Heart left ventricle (tissue), 16 donors: Measurements from ENCODE around the gene MAMDC2. TPM values are rescaled to one million over a fixed set of nuclear protein-coding genes. Genes with fewer than 3 reads are reported as not detected.

Experiments used
- ATAC-seq, 4 donors: fragments of 200-7000 bp; cut with Tn5 transposase; one replicate each; pipeline ENCODE4 v1.9.1; 2020 to 2022; ENCODE audit warnings: moderate library complexity in 4 of 4, mild to moderate bottlenecking in 3 of 4, moderate number of reproducible peaks in 1 of 4
- DNase-seq, 5 donors: peaks; one replicate each; pipeline ENCODE4 v3.0.0-alpha.2; 2020
- H3K27ac ChIP-seq, 12 donors: fragments of 200-600 bp; sonication (generic) in 4 of 12; one replicate each; pipeline versions ENCODE4 v1.5.0 to v1.8.0; 2016 to 2022; ENCODE audit warnings: mild to moderate bottlenecking in 2 of 12
- H3K27me3 ChIP-seq, 9 donors: fragments of 200-600 bp; sonication (generic) in 2 of 9; one replicate each; pipeline versions ENCODE4 v1.5.1 to v1.8.0; 2016 to 2022; ENCODE audit warnings: mild to moderate bottlenecking in 3 of 9
- H3K36me3 ChIP-seq, 9 donors: fragments of 200-600 bp; sonication (generic) in 2 of 9; one replicate each; pipeline versions ENCODE4 v1.5.0 to v1.8.0; 2018 to 2022; ENCODE audit warnings: mild to moderate bottlenecking in 2 of 9
- H3K4me1 ChIP-seq, 12 donors: fragments of 200-600 bp; sonication (generic) in 4 of 12; one replicate each; pipeline versions ENCODE4 v1.5.0 to v1.8.0; 2016 to 2022; ENCODE audit warnings: mild to moderate bottlenecking in 3 of 12
- H3K4me3 ChIP-seq, 12 donors: fragments of 200-600 bp; sonication (generic) in 4 of 12; one replicate each; pipeline versions ENCODE4 v1.5.0 to v1.8.0; 2017 to 2022; ENCODE audit warnings: mild to moderate bottlenecking in 9 of 12, moderate library complexity in 4 of 12
- H3K9me3 ChIP-seq, 12 donors: fragments of 200-600 bp; sonication (generic) in 4 of 12; one replicate each; pipeline versions ENCODE4 v1.5.0 to v1.8.0; 2016 to 2022; ENCODE audit warnings: mild to moderate bottlenecking in 1 of 12
- CTCF ChIP-seq, 12 donors: fragments of 200-600 bp; sonication (generic) in 4 of 12; IDR thresholded peaks; one replicate each; pipeline versions ENCODE4 v1.5.0 to v1.8.0; 2018 to 2022; ENCODE audit warnings: antibody characterized with exemption in 12 of 12, mild to moderate bottlenecking in 5 of 12
- POLR2A ChIP-seq, 2 donors: fragments of 450-650 bp; IDR thresholded peaks; one replicate each; pipeline ENCODE4 v1.6.1; 2017; ENCODE audit warnings: antibody characterized with exemption in 2 of 2, mild to moderate bottlenecking in 2 of 2, moderate library complexity in 2 of 2
- WGBS, 4 donors: extraction: QIAGEN DNeasy Blood & Tissue Kit in 2 of 4; methylation state at CpG; one replicate each; pipeline versions ENCODE4 v1.1.5 to v1.1.7; 2013 to 2018; 5-methylcytosine and 5-hydroxymethylcytosine counted together
- intact Hi-C, 10 donors: fragments of 100-400 bp; cut with DNase I; formaldehyde crosslinking; loops; one replicate each; pipeline versions ENCODE4 v1.11.1 to v1.14.2; 2022
- polyA plus RNA-seq, 2 donors: library from polyadenylated mRNA; stranded (reverse); fragments of 200-250 nt; gene quantifications; one replicate each; pipeline ENCODE4 v1.2.3, GENCODE V29; 2013
- total RNA-seq, 9 donors: library from RNA; depleted of rRNA in 2 of 9; stranded (reverse); fragments of >200 nt in 2 of 9; fragmentation: NEBNext Ultra II Directional in 3 of 9; extraction: Animal tissue kit (Norgen Biotek cat#: 25700) in 3 of 9; gene quantifications; one replicate each; pipeline versions ENCODE4 v1.1.0 to v1.2.4, GENCODE V29; 2016 to 2023
- donor health status: ischemic (EF 13 %, LVEDD 7.1; RV severe dilation, severe dysfunction).
- donor health status: healthy with polysubstance abuse.
- donor health status: DM: no; HTN: yes; CAD: no.
- donor health status: DM: no; HTN: no; CAD: no.
- donor health status: ischemic (EF 25% LVEDD 6.9; RV normal size, moderate dysfunction).
- donor health status: ischemic (EF 25% LVEDD 5.7; RV mildly dilated, moderate dysfunction).
- donor health status: healthy.
- donor health status: DM: yes; HTN: yes; CAD: no.
- donor health status: ischemic (EF 35%, LVEDD 5.7; RV mildly dilated, moderate dysfunction).
- donor health status: nonischemic (EF 11% LVEDD 7.7; RV severe dilation, severe dysfunction).
- donor health status: DM: yes; HTN: yes; CAD: no.
- donor health status: PGD.
- donor health status: ischemic (EF 29% LVEDD 5.4; RV normal size, mild dysfunction).
- donor health status: nonischemic (EF 23%, LVEDD 6.1; RV moderate dilation, normal function).

MAMDC2 gene
- total and polyA plus RNA-seq, 11 donors: 2.5 to 23.9 (median 5.1) TPM

GRCh38 chr9:70136632-70137031 lies 93.0 kb downstream of the MAMDC2 start:
- Histone ChIP-seq H3K27ac (no peak overlapping the region), H3K9me3 (no peaks in the 10 kb centered on the region), H3K4me3 (no peak overlapping the region), H3K4me1 (peaks cover 0 to 6% (median 0%) of the 10 kb centered on the region in 12 donors), H3K27me3 (no peaks in the 10 kb centered on the region), H3K36me3 (peaks cover 0 to 33% (median 3%) of the 10 kb centered on the region in 9 donors)
- no peak for TF ChIP-seq CTCF (IDR thresholded peaks at IDR 0.05)
- TF ChIP-seq POLR2A (IDR thresholded peaks at IDR 0.05): no peak
- 34 to 47% (median 40%) methylated on average over 1 of the region's 1 CpG for WGBS, 4 donors
- intact Hi-C loops: loop anchor here in 1 of 10 donors (10.0 kb wide), 1 partner anchor 88 kb away; no protein-coding TSS in a partner anchor
- ATAC-seq (peak in 1 of 4 donors; percentile 22), DNase-seq (no peak)

DNA sequence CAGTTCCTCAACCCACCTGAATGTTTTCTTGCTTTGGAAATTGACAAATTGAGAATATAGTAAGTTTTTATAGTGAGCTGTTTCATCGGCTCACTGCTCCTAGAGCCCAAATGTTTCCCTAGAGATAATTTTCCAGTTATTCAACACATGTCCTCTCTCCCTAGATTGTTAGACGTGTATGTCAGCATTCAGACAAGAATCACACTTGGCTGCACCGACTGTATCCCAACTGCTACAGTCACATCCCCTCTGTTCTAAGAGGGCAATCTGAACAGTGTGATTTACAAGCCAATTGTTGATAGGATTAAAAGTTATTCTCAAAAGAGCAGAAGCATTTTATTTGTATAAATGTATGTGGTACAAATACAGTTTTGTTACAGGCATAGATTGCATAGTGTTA lies 93.9 kb downstream of the MAMDC2 start:
- Histone ChIP-seq H3K27ac (no peak overlapping the region), H3K4me3 (no peak overlapping the region), H3K9me3 (no peaks in the 10 kb centered on the region), H3K36me3 (peaks cover 0 to 33% (median 3%) of the 10 kb centered on the region in 9 donors), H3K4me1 (peaks cover 0 to 6% (median 0%) of the 10 kb centered on the region in 12 donors), H3K27me3 (no peaks in the 10 kb centered on the region)
- WGBS, 4 donors: 38 to 51% (median 49%) methylated on average over 3 of the region's 3 CpGs
- DNase-seq (no peak), ATAC-seq (peak in 1 of 4 donors; percentile 56)
- TF ChIP-seq CTCF (IDR thresholded peaks at IDR 0.05) (no peak), POLR2A (IDR thresholded peaks at IDR 0.05) (no peak)
- intact Hi-C loops: loop anchor here in 1 of 10 donors (10.0 kb wide), 1 partner anchor 87 kb away; no protein-coding TSS in a partner anchor

DNA sequence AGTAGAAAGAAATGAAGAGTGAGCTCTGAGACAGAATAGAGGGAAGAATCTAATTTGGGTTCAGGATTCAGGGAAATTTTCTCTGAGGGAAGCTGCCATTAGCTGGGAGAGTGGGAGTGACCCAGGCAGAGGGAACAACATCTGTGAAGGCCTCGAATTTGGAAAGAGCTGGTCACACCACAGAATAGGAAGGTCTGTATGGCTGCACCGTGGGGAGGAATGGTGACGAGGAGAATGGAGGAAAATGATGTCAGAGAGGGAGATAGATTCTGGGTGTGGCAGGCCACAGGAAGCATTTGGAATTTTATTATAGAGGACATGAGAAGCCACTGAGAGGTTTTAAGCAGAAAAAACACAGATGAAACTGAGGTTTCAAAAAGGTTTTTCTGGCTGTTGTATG lies 98.5 kb downstream of the MAMDC2 start:
- no peak for ATAC-seq
- H3K4me3 ChIP-seq: no peak overlapping the region
- 51 to 73% (median 67%) methylated on average over 3 of the region's 3 CpGs for WGBS, 4 donors
- H3K9me3 ChIP-seq: no peaks in the 10 kb centered on the region
- H3K36me3 ChIP-seq: peaks cover 0 to 66% (median 8%) of the 10 kb centered on the region in 9 donors
- intact Hi-C loops: loop anchor here in 1 of 10 donors (10.0 kb wide), 1 partner anchor 47 kb away; no protein-coding TSS in a partner anchor
- DNase-seq: no peak
- H3K4me1 ChIP-seq: no peaks in the 10 kb centered on the region
- H3K27me3 ChIP-seq: no peaks in the 10 kb centered on the region
- TF ChIP-seq CTCF (IDR thresholded peaks at IDR 0.05) (no peak), POLR2A (IDR thresholded peaks at IDR 0.05) (no peak)
- no peak overlapping the region for H3K27ac ChIP-seq

GRCh38 chr9:70143394-70144130 lies 99.9 kb downstream of the MAMDC2 start:
- Histone ChIP-seq H3K4me3 (no peak overlapping the region), H3K4me1 (no peaks in the 10 kb centered on the region), H3K27ac (no peak overlapping the region), H3K9me3 (no peaks in the 10 kb centered on the region), H3K36me3 (peaks cover 0 to 69% (median 8%) of the 10 kb centered on the region in 9 donors), H3K27me3 (no peaks in the 10 kb centered on the region)
- DNase-seq (no peak), ATAC-seq (no peak)
- WGBS, 4 donors: 86 to 91% (median 88%) methylated on average over 3 of the region's 3 CpGs
- intact Hi-C loops: loop anchor here in 1 of 10 donors (10.0 kb wide), 1 partner anchor 49 kb away; no protein-coding TSS in a partner anchor
- no peak for TF ChIP-seq CTCF (IDR thresholded peaks at IDR 0.05)
- no peak for TF ChIP-seq POLR2A (IDR thresholded peaks at IDR 0.05)
